Activated CD8-positive, alpha-beta T cell treated with anti-CD3 and anti-CD28 coated beads for 36 hours (primary cell): ENCODE results near the gene AP4B1. TPM values are rescaled to one million over a fixed set of nuclear protein-coding genes. Genes with fewer than 3 reads are reported as not detected.
A peak's percentile ranks its signal among the peaks of the same experiment; 100 is the strongest.

Experiments
- ATAC-seq: fragments of 200-7000 bp; cut with Tn5 transposase; one replicate; pipeline ENCODE4 v1.10.0; 2021; ENCODE audit warnings: mild to moderate bottlenecking, moderate library complexity
- CTCF ChIA-PET: fragments of 350-600 bp; sonication (Branson Sonifier 250); formaldehyde crosslinking; loops from one replicate; lab custom pipeline; 2021; ENCODE audit warnings: antibody characterized with exemption; lab: Charles Lee
- POLR2A ChIA-PET: fragments of 350-600 bp; sonication (Branson Sonifier 250); formaldehyde crosslinking; loops from one replicate; lab custom pipeline; 2021; ENCODE audit warnings: antibody characterized with exemption; lab: Charles Lee
- DNase-seq: peaks from one replicate; pipeline ENCODE4 v3.0.0-alpha.2; 2020
- H3K27ac Mint-ChIP-seq: one replicate; pipeline ENCODE4 v1.8.0; 2021; ENCODE audit warnings: mild to moderate bottlenecking, mixed read lengths
- H3K27me3 Mint-ChIP-seq: one replicate; pipeline ENCODE4 v1.8.0; 2021; ENCODE audit warnings: mixed read lengths
- H3K36me3 Mint-ChIP-seq: one replicate; pipeline ENCODE4 v1.8.0; 2021; ENCODE audit warnings: low read depth, mixed read lengths
- H3K4me1 Mint-ChIP-seq: one replicate; pipeline ENCODE4 v1.8.0; 2021; ENCODE audit warnings: low read depth, mixed read lengths
- H3K4me3 Mint-ChIP-seq: one replicate; pipeline ENCODE4 v1.8.0; 2021; ENCODE audit warnings: mild to moderate bottlenecking, moderate library complexity, mixed read lengths
- H3K9me3 Mint-ChIP-seq: one replicate; pipeline ENCODE4 v1.8.0; 2021; ENCODE audit warnings: mixed read lengths
- intact Hi-C: fragments of 100-400 bp; cut with micrococcal nuclease; formaldehyde crosslinking; loops from one replicate; pipeline ENCODE4 v1.10.0; 2022
- total RNA-seq, 2 experiments: library from RNA; stranded (reverse); gene quantifications; one replicate each; pipeline ENCODE4 v1.2.3, GENCODE V29; 2021
- TF ChIP-seq, protein P1 (sequence below): fragments of 200-600 bp; IDR thresholded peaks from one replicate; pipeline ENCODE4 v1.8.0; 2022; ENCODE audit warnings: antibody characterized with exemption, mild to moderate bottlenecking

AP4B1 gene
- total RNA-seq, 2 experiments from 2014 or later, result 38.2 to 38.5 TPM

GRCh38 chr1:113934006-113934405 lies 29.4 kb upstream of the AP4B1 start:
- ATAC-seq (no peak), DNase-seq (no peak)
- intact Hi-C loops, result loop anchor here (5.0 kb wide), 1 partner anchor 62 kb away; the partner anchor contains the start of gene PTPN22
- Mint-ChIP-seq H3K27ac (peak overlapping the region; percentile 97), H3K27me3 (no peaks in the 10 kb centered on the region), H3K4me1 (peaks cover 63% of the 10 kb centered on the region), H3K4me3 (peak overlapping the region; percentile 90), H3K9me3 (no peaks in the 10 kb centered on the region), H3K36me3 (peaks cover 27% of the 10 kb centered on the region)
- TF ChIP-seq, protein P1, sequence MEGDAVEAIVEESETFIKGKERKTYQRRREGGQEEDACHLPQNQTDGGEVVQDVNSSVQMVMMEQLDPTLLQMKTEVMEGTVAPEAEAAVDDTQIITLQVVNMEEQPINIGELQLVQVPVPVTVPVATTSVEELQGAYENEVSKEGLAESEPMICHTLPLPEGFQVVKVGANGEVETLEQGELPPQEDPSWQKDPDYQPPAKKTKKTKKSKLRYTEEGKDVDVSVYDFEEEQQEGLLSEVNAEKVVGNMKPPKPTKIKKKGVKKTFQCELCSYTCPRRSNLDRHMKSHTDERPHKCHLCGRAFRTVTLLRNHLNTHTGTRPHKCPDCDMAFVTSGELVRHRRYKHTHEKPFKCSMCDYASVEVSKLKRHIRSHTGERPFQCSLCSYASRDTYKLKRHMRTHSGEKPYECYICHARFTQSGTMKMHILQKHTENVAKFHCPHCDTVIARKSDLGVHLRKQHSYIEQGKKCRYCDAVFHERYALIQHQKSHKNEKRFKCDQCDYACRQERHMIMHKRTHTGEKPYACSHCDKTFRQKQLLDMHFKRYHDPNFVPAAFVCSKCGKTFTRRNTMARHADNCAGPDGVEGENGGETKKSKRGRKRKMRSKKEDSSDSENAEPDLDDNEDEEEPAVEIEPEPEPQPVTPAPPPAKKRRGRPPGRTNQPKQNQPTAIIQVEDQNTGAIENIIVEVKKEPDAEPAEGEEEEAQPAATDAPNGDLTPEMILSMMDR, result no peak
- CTCF ChIA-PET, result interaction anchor here (0.9 to 2.2 kb wide), 3 partner anchors 11 to 30 kb away, joined by 3 to 13 read pairs (median 4); no protein-coding TSS in a partner anchor
- POLR2A ChIA-PET, result interaction anchor here (0.8 to 6.1 kb wide), 3 partner anchors 8 to 29 kb away, joined by 3 to 60 read pairs (median 10); partner anchors contain the start of genes AP4B1 and DCLRE1B

- DNase-seq (no peak), ATAC-seq (no peak)
- CTCF ChIA-PET, result interaction anchor here (1.5 to 5.5 kb wide), 6 partner anchors 9 to 95 kb away, joined by 5 to 57 read pairs (median 18); partner anchors contain the start of genes AP4B1 and DCLRE1B
- Mint-ChIP-seq H3K4me1 (peaks cover 51% of the 10 kb centered on the region), H3K27ac (peak overlapping the region; percentile 97), H3K27me3 (no peaks in the 10 kb centered on the region), H3K4me3 (peak overlapping the region; percentile 90), H3K36me3 (peaks cover 21% of the 10 kb centered on the region), H3K9me3 (no peaks in the 10 kb centered on the region)
- TF ChIP-seq, protein P1, result no peak
- POLR2A ChIA-PET, result interaction anchor here (1.0 to 6.8 kb wide), 7 partner anchors 8 to 61 kb away, joined by 3 to 93 read pairs (median 34); partner anchors contain the start of genes AP4B1, DCLRE1B and PTPN22
- intact Hi-C loops, result loop anchor here (5.0 kb wide), 1 partner anchor 59 kb away; the partner anchor contains the start of gene PTPN22
Measured at GRCh38 chr1:113931451-113931851, 26.9 kb upstream of the AP4B1 start.

DNA sequence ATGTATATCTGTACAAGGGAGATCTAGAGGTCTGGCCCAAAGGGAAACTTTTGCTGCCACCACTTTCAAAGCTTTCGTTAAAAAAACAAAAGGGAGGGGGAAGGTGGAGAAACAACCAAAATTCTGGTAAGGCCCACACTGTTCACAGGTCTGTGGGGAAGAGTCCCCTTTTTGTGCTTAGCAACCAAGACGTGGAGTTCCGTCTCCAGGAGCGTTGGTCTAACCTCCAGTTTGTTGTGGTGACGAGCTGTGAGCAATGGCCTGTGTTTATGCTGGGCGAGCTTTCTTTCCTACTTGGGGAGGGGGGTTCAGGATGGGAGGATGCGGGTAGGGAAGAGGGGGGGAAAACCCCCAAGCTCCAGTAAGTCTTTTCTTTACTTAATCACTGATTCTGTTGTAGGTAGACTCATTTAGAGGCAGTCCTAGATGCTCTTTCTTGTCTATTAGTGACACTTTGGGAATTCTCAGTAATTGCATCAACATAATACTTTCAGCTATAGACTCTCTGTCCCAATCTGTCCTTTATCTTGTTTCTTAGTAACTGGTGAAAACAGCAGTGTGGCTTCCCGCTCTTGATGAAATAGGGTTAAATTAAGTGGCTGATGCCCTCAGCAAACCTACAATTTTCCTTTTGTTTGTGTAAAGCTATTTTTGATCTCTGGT lies 26.0 kb upstream of the AP4B1 start:
- DNase-seq (peak; percentile 82), ATAC-seq (peak; percentile 54)
- Mint-ChIP-seq H3K4me1 (peaks cover 44% of the 10 kb centered on the region), H3K9me3 (no peaks in the 10 kb centered on the region), H3K27ac (peak overlapping the region; percentile 97), H3K36me3 (peaks cover 21% of the 10 kb centered on the region), H3K27me3 (no peaks in the 10 kb centered on the region), H3K4me3 (peak overlapping the region; percentile 90)
- TF ChIP-seq, protein P1, result no peak
- intact Hi-C loops, result loop anchor here (1.0 to 5.0 kb wide), 2 partner anchors 25 to 58 kb away; partner anchors contain the start of genes DCLRE1B and PTPN22
- ChIA-PET CTCF (interaction anchor here (1.4 to 5.5 kb wide), 8 partner anchors 10 to 96 kb away, joined by 5 to 57 read pairs (median 16); partner anchors contain the start of genes AP4B1 and DCLRE1B), POLR2A (interaction anchor here (1.2 to 6.8 kb wide), 13 partner anchors 9 to 352 kb away, joined by 3 to 93 read pairs (median 10); partner anchors contain the start of genes AP4B1, DCLRE1B, PTPN22 and RSBN1)

GRCh38 chr1:113929750-113930498 lies 25.3 kb upstream of the AP4B1 start:
- ATAC-seq, result peak; percentile 45
- intact Hi-C loops, result loop anchor here (1.0 to 5.0 kb wide), 2 partner anchors 25 to 58 kb away; partner anchors contain the start of genes DCLRE1B and PTPN22
- CTCF ChIA-PET, result interaction anchor here (0.9 to 5.5 kb wide), 13 partner anchors 10 to 412 kb away, joined by 3 to 57 read pairs (median 7); partner anchors contain the start of genes AP4B1 and DCLRE1B
- Mint-ChIP-seq H3K9me3 (no peaks in the 10 kb centered on the region), H3K36me3 (peaks cover 14% of the 10 kb centered on the region), H3K4me3 (peak overlapping the region; percentile 90), H3K27me3 (no peaks in the 10 kb centered on the region), H3K27ac (peak overlapping the region; percentile 97), H3K4me1 (peaks cover 37% of the 10 kb centered on the region)
- POLR2A ChIA-PET, result interaction anchor here (0.9 to 6.8 kb wide), 19 partner anchors 10 to 353 kb away, joined by 3 to 93 read pairs (median 7); partner anchors contain the start of genes AP4B1, DCLRE1B, PTPN22 and RSBN1
- TF ChIP-seq, protein P1, result peak; percentile 24
- DNase-seq, result peak; percentile 78
